Activated CD4-positive, alpha-beta T cell treated with anti-CD3 and anti-CD28 coated beads for 4 hours (primary cell): ENCODE data around the gene KRTCAP3.

Experiments
- DNase-seq, 2 donors: peaks; one replicate each; pipeline ENCODE4 v3.0.0-alpha.2; 2020

KRTCAP3 gene

DNA sequence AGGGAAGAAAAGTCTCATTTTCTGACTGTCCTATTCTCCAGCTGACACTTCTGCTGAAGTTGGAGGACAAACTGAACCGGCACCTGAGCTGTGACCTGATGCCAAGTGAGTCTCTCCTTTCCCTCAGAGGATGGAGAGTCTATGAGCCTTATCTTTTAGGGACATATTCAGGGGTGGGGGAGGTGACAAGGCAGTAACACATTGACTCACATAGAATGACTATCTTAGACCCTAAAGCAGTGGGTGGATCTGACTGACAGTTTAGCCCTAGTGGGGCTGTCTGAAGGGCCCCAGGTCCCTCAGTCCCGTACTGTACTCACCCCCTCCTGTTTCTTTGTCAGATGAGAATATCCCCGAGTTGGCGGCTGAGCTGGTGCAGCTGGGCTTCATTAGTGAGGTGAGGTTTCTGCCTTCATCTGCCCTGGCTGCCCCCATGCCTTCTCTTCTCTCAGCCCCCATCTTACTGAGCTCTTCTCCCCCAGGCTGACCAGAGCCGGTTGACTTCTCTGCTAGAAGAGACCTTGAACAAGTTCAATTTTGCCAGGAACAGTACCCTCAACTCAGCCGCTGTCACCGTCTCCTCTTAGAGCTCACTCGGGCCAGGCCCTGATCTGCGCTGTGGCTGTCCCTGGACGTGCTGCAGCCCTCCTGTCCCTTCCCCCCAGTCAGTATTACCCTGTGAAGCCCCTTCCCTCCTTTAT is 805 bp upstream of the KRTCAP3 start:
- no peak for DNase-seq

DNA sequence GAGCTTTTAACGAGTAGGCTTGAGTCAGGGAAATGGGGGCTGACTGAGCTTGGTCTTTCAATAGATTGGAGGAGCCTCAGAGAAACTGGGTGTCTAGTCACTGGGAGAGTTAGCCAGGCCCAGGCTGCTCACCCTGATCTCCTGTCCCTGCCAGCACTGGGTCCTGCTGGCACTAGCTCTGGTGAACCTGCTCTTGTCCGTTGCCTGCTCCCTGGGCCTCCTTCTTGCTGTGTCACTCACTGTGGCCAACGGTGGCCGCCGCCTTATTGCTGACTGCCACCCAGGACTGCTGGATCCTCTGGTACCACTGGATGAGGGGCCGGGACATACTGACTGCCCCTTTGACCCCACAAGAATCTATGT is 720 bp downstream of the KRTCAP3 start:
- DNase-seq = no peak

DNA sequence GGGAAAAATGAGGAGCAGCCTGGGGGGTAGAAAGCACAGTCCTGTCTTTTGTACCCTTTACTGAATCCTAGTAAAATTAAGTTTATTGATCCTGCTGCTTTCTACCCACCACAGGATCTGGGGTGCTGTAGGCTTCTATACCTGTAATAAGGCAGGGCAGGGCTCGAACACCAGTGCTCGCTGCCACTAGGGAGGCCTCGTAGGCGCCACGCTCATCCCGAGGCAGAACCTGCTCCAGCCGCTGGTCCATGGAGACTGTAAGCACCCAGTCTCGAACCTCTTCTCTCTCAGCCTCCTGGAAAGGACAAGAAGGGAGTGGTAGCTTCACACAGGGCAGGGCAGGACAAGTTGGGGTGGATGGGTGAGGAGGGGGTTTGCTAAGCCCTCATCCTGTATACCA is 3.0 kb downstream of the KRTCAP3 start:
- no peak for DNase-seq

DNA sequence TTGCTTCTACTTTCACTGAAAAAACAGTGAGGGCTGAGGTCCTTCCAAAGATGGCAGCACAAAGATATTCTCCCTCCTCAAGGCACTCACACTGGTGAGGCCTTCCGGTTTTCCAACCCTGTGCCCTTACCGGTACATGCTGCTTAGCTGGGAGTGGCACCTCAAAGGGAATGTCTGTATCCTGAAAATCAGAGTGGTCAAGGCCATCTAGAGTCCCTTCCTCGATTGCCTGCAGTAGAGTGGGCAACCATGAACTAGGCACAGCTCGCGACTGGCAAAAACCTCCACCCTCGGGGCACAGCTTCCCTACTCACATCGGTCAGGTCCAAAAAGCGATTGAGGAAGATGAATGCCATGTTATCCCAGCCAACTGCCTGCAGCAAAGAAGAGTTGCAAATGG is 3.4 kb downstream of the KRTCAP3 start:
- no peak for DNase-seq

DNA sequence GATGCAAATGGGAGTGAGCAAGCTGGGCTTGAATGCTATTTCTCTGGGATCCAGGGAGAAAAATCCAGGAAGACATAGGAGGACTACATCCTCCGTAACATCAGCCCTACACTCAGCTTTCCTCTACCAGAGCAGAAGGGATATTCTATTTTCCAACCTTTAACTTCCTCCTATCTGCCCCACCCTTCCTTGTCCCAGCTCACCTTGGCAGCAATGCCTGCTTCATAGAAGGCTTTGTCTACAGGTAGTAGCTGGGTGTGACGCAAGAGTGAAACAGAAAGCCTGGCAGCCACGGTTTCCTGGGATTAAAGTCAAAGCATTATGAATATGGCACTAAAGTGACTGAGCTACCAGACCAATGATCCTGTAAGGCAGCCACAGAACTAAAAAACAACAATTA is 3.9 kb downstream of the KRTCAP3 start:
- no peak for DNase-seq

DNA sequence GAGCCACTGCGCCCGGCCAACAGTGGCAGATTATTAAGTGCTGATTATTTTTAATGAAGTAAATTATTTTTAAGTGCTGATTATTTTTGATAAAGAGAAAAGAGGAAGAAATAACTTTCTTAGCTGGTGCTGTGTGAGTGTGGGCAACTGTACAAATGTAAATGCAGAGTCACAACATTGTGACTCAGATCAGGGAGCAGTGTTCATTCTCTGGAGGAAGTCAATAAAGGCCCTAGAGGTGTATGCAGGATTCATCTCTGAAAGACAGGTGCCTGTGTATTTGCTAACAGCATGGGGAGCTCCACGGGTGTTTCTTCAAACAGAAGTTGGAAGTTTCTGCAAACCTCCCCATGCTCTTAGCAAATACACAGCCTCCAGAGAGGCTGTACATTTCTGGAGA is 6.2 kb downstream of the KRTCAP3 start:
- DNase-seq = no peak

DNA sequence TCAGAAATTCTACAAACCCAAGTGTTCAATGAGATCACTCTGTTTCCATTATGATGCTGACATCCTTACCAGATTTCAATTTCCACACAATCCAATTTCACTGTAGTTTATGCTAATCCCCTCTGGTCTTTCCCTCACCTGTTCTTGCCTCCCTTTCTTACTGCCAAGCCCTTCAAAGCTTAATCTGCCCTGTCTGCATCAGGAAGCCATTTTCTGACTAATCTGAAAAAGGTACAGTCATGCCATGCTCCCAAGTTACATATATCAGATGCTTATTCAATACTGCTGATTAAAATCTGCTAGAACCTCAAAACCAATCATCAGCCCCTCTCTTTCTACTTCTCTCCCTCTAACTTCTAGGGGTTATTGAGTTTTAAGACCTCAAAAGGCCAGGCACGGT is 8.9 kb downstream of the KRTCAP3 start:
- DNase-seq = no peak

DNA sequence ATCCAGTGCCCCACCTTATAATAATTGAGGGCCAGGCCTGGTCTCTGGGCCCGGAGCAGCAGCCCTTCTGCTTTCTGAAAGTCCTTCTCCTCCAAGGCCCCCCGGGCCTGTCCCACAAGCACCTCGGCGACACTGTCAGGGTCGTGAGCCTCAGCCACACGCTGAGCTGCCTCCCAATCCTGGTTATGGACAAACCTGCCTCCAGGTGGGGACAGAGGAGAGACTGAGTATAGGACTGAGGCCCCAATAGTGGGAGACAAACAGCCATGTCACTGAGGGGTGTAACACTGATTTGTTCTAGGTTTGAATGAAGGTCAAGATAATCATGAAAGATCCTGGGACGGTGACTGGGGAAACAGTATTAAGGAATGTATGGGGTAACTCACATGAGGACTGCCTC is 11.8 kb downstream of the KRTCAP3 start:
- DNase-seq = no peak

DNA sequence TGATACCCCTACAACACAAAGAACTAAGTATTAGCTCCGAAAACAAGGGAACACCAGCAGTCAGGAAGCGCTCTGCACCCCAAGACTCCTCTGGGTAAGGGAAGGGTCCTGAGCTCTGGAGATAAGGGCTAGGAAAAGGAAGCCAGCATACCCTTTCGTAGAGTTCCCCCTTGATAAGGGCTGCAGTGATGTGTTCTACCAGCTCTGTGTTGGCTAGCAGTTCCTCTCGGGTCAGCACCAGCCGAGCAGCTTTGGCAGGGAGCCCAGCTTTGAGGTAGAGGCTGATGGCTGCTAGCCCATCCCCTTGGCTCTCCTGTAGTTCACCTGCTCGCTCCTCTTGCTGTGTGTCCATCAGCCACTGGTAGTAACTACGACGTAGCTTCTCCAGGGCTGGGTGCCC is 18.9 kb downstream of the KRTCAP3 start:
- DNase-seq = no peak

DNA sequence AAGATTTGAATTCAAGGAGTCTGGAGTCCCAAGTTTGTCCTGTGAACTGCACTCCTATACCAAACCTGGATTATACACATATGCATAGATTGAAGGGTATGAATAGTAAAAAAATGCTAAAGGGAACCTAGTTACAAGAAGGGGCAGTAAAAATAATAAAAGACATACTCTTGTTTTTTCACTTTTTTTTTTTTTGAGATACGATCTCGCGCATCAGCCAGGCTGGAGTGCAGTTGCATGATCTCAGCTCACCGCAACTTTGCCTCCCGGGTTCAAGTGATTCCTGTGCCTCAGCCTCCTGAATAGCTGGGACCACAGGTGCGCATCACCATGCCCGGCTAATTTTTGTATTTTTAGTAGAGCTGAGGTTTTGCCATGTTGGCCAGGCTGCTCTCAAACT is 22.3 kb downstream of the KRTCAP3 start:
- no peak for DNase-seq

DNA sequence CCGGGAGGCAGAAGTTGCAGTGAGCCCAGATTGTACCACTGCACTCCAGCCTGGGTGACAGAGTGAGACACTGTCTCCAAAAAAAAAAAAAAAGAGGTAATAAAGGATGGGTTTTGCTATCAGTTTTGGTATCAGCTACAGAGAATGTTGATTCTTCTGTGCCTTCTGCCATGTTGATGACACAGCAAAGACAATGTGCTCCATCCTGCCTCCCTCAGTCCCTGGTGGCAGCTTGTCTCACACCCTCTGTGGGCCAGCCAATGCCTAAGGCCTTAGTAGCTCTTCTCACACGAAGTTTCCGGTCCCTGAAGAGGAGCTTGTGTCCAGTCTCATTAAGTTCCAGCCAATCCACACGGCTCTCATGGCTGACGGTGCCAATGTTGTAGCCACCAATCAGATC is 29.8 kb downstream of the KRTCAP3 start:
- DNase-seq = no peak

DNA sequence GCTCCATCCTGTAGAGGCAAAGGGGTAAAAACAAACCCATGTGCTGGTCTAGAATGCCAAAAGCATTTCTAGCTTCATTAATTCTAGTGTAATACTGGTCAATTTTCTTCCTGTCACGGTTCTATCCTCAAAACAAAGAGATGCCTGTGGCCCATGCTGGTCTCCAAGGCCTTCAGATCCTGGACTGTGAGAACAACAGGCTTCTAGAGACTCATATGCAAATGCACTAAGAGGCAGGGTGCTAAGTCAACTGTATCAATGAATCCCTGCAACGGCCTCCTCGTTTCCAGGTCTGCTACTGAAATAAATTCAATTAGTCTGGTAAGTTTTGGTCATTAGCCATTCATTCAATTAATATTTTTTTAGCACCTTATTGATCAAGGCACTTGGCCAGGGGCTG is 43.3 kb downstream of the KRTCAP3 start:
- no peak for DNase-seq

DNA sequence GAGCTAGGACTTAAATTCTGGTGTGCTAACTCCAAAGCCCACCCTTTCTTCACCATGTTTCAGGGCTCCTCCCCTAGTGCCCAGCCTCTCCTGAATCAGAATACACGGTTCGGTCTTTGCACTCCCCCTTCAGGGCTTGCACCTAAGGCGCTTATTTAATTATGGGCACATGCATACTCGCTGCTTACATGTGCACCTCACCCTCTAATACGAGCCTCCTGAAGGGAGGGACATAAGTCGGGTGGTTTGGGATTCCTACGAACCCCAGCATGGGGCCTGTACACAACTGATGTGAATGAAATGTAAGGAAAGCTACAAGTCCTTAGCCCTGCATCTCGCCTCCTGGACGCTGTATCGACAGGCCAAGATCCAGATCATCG is 46.9 kb downstream of the KRTCAP3 start:
- no peak for DNase-seq

DNA sequence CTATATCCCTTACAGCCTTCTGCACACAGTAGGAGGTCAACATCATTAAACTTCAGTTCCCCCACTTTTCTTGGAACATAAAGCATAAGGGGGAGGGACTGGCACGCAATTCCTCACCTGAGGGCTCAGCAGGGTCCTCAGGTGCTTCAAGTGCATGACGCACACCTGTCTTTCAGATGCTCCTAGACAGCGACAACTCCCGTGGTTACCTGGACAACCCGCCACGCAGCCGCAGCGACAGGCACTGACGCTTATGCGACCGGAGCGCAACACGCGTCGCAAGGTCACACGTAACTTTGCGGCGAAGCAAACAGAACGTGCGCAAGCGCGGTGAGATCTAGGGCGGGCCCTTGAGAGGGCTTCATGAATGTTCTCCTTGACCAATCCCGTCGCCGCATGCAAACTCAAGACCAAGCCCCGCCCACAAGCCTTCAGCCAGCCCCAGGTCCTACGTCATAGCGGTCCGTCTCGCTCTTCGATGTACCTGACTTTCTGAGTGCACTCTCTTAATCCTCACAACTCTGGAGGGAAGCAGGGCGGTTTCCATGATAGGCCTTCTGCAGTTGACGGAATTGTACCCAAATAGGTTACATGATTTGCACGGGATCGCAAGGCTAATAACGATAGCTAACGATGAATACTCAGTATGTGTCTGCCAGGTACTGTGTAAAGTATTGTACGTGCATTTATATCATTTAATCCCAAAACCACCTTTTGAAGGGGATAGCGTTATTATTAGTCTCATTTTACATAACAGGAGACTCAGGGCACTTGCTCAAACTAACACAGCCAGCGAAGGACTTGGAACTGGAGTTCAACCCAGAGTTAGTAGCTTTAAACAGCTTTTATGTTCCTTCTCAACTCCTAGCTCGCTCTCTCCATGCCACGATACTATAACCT is 47.6 kb downstream of the KRTCAP3 start, which contains the start of gene IFT172:
TSS of gene IFT172 (minus strand) at position 246 of the 900 bp plus-strand sequence. CDS start at position 156, 90 bp downstream.
- peak; percentile 99 for DNase-seq

DNA sequence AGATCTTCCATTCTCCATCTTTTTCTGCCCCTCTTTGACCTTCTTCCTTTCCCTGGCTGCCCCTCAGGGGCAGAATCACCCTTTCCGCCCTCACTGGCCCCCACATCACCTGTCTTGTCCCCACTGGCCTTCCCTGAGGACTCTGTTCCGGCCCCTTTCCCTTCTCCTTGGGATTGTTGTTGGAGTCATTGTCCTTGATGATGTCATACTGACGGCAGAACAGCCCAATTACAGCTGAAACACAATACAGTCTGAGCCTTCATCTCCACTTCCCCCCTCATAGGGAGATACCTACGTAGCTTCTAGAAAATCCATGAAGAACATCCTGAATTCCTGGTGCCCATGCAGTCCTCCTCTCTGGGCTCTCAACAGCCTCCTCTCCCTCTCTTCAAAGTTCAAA is 50.4 kb downstream of the KRTCAP3 start:
- no peak for DNase-seq

DNA sequence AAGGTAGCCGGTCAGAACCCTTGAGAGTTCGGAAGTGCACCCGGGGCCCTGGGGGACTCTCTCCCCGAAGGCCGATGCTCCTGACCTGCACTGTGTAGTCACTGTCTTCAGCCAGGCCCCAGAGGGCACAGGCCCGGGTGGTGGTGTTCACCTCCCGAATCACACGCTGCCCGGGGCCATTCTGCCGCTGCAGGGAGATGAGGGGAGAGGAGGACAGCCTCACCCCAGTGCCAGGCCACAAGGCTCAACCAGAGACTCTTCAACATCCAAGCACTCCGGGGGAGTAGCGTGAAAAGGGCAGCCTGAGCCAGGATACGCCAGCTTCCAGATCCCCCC is 51.7 kb downstream of the KRTCAP3 start:
- no peak for DNase-seq
